HPDE6-E6E7 (cell line): ENCODE data around the gene CDK5.

Experiments used
- DNase-seq: peaks from one replicate; pipeline ENCODE4 v3.0.0; 2011; ENCODE audit warnings: missing footprints; ENCODE audit errors: extremely low spot score

Gene CDK5

GRCh38 chr7:151074817-151075661 lies 17.3 kb upstream of the CDK5 start:
- DNase-seq, result no peak

- no peak for DNase-seq
Measured at GRCh38 chr7:151073990-151074389, 16.3 kb upstream of the CDK5 start.

- DNase-seq, result no peak
Measured at GRCh38 chr7:151071032-151071866, 13.6 kb upstream of the CDK5 start.

GRCh38 chr7:151070574-151070960 lies 12.9 kb upstream of the CDK5 start:
- no peak for DNase-seq

- no peak for DNase-seq
Measured at GRCh38 chr7:151069841-151070573, 12.3 kb upstream of the CDK5 start.

- no peak for DNase-seq
Measured at GRCh38 chr7:151068069-151068773, 10.5 kb upstream of the CDK5 start.

- DNase-seq, result no peak
Measured at GRCh38 chr7:151066273-151066974, 8.7 kb upstream of the CDK5 start.

GRCh38 chr7:151065516-151065915 lies 7.8 kb upstream of the CDK5 start:
- DNase-seq, result no peak

- DNase-seq, result no peak
Measured at GRCh38 chr7:151064993-151065392, 7.3 kb upstream of the CDK5 start.

GRCh38 chr7:151064454-151064853 lies 6.8 kb upstream of the CDK5 start:
- DNase-seq, result no peak

GRCh38 chr7:151063212-151063561 lies 5.5 kb upstream of the CDK5 start:
- DNase-seq, result no peak

- no peak for DNase-seq
Measured at GRCh38 chr7:151062399-151063211, 4.9 kb upstream of the CDK5 start.

GRCh38 chr7:151062111-151062398 lies 4.4 kb upstream of the CDK5 start:
- DNase-seq, result no peak

- no peak for DNase-seq
Measured at GRCh38 chr7:151061213-151062110, 3.8 kb upstream of the CDK5 start.

GRCh38 chr7:151060416-151061212 lies 2.9 kb upstream of the CDK5 start:
- no peak for DNase-seq

- DNase-seq, result no peak
Measured at GRCh38 chr7:151060113-151060415, 2.4 kb upstream of the CDK5 start.

- DNase-seq, result peak; percentile 69
Measured at GRCh38 chr7:151059367-151060112, 1.8 kb upstream of the CDK5 start, which contains the start of gene SLC4A2. TSS of gene SLC4A2 (plus strand) at chr7:151059589. CDS start at chr7:151061988, 2,399 bp downstream.
